Stimulated activated naive CD8-positive, alpha-beta T cell treated with anti-CD3 and anti-CD28 coated beads, Interleukin-15, Interleukin-2, amounts not matched to agents 100 ng/mL and 50 ng/mL, for 24 hours (primary cell): ENCODE data around the gene ARL13A.
"Not testable (repeated sequence)": the region's sequence is repeated elsewhere in the genome, so short reads cannot be mapped to it uniquely, and the experiment has no call there.

Experiments
- H3K27ac Mint-ChIP-seq: one replicate; pipeline ENCODE4 v1.8.0; 2021; ENCODE audit warnings: mild to moderate bottlenecking, mixed read lengths
- H3K27me3 Mint-ChIP-seq: one replicate; pipeline ENCODE4 v1.8.0; 2021; ENCODE audit warnings: mixed read lengths
- H3K36me3 Mint-ChIP-seq: one replicate; pipeline ENCODE4 v1.8.0; 2021; ENCODE audit warnings: low read depth, mixed read lengths
- H3K4me1 Mint-ChIP-seq: one replicate; pipeline ENCODE4 v1.8.0; 2021; ENCODE audit warnings: low read depth, mixed read lengths
- H3K4me3 Mint-ChIP-seq: one replicate; pipeline ENCODE4 v1.8.0; 2021; ENCODE audit warnings: mild to moderate bottlenecking, mixed read lengths
- H3K9me3 Mint-ChIP-seq: one replicate; pipeline ENCODE4 v1.8.0; 2021; ENCODE audit warnings: mixed read lengths

Gene ARL13A

GRCh38 chrX:100975212-100975611 is 5.7 kb downstream of the ARL13A start:
- Mint-ChIP-seq H3K9me3 (no peaks in the 10 kb centered on the region), H3K36me3 (peaks cover 4% of the 10 kb centered on the region), H3K27ac (peak overlapping the region; percentile 15), H3K4me1 (no peaks in the 10 kb centered on the region), H3K27me3 (no peaks in the 10 kb centered on the region), H3K4me3 (no peak overlapping the region)

- Mint-ChIP-seq H3K4me1 (no peaks in the 10 kb centered on the region), H3K27me3 (no peaks in the 10 kb centered on the region), H3K4me3 (no peak overlapping the region), H3K27ac (no peak overlapping the region), H3K36me3 (peaks cover 4% of the 10 kb centered on the region), H3K9me3 (no peaks in the 10 kb centered on the region)
Observed at GRCh38 chrX:100976211-100976610, 6.7 kb downstream of the ARL13A start.

DNA sequence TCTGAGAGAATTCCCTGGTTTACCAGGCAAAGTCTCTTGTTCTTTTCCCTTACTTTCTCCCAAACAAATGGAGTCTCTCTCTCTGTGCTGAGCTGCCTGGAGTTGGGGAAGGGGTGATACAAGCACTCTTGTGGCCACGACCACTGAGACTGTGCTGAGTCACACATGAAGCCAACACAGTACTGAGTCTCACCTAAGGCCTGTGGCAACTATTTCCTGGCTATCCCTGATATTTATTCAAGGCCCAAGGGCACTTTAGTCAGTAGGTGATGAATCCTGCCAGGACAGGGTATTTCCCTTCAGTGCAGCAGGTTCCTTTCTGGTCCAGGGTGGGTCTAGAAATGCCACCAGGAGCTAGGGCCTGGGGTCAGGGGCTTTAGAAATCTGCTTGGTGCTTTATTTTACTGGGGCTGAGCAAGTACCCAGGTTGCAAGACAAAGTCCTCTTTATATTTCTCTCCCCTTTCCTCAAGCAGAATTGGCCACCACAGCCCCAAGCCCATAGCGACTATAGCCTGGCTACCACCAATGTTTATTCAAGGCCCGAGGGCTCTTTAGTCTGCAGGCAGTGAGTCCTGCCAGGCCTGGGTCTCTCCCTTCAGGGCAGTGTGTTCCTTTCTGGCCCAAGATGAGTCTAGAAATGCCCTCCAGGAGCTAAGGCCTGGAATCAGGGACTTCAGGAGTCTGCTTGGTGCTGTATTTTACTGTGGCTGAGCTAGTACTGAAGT is 10.5 kb downstream of the ARL13A start:
- no peaks in the 10 kb centered on the region for H3K27me3 Mint-ChIP-seq
- H3K27ac Mint-ChIP-seq = no peak overlapping the region
- H3K36me3 Mint-ChIP-seq = peaks cover 4% of the 10 kb centered on the region
- no peaks in the 10 kb centered on the region for H3K9me3 Mint-ChIP-seq
- no peak overlapping the region for H3K4me3 Mint-ChIP-seq
- no peaks in the 10 kb centered on the region for H3K4me1 Mint-ChIP-seq

DNA sequence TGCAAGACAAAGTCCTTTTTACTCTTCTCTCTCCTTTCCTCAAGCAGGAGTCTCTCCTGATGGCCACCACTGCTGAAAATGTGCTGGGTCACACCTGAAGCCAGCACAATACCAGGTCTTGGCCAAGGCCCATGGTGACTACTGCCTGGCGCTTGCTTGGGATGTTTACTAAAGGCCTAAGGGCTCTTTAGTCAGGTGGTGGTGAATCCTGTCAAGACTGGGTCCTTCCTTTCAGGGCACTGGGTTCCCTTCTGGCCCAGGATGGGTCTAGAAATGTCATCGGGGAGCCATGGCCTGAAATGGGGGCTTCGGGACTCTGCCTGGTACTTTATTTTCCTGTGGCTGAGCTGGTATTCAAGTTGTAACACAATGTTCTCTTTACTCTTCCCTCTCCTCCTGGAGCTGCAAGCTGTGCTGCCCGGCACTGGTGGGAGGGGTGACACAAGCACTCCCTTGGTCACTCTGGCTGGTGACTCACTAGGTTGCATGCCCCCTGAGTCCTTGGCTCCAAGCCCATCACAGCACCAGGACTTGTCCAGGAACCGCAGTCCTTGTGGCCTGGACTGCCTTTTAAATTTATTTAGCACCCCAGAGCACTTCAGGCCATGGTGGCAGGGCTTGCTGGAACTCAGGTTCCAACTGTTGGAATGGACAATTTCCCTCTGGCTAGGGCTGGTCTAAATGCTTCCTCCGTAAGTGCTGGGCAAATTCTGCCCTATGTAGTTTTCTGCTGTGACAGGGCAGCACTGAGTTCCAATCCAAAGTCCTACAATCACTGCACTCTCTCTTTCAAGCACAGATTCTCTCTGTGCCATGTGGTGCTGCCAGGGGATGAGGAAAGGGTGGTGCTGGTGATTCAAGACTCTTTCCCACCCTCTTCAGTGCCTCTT is 11.3 kb downstream of the ARL13A start:
- no peak overlapping the region for H3K4me3 Mint-ChIP-seq
- peaks cover 4% of the 10 kb centered on the region for H3K36me3 Mint-ChIP-seq
- no peak overlapping the region for H3K27ac Mint-ChIP-seq
- H3K27me3 Mint-ChIP-seq = no peaks in the 10 kb centered on the region
- H3K4me1 Mint-ChIP-seq = no peaks in the 10 kb centered on the region
- H3K9me3 Mint-ChIP-seq = no peaks in the 10 kb centered on the region

- H3K27ac Mint-ChIP-seq, H3K4me3 Mint-ChIP-seq, H3K36me3 Mint-ChIP-seq, H3K9me3 Mint-ChIP-seq, H3K27me3 Mint-ChIP-seq, H3K4me1 Mint-ChIP-seq: not testable (repeated sequence)
Observed at GRCh38 chrX:100981498-100981845, 12.0 kb downstream of the ARL13A start.

GRCh38 chrX:100984818-100985217 is 15.3 kb downstream of the ARL13A start:
- Mint-ChIP-seq H3K4me1 (no peaks in the 10 kb centered on the region), H3K4me3 (no peak overlapping the region), H3K36me3 (peaks cover 3% of the 10 kb centered on the region), H3K9me3 (no peaks in the 10 kb centered on the region), H3K27me3 (no peaks in the 10 kb centered on the region), H3K27ac (no peak overlapping the region)

- H3K27me3 Mint-ChIP-seq = no peaks in the 10 kb centered on the region
- H3K4me3 Mint-ChIP-seq = no peak overlapping the region
- H3K9me3 Mint-ChIP-seq = no peaks in the 10 kb centered on the region
- peaks cover 12% of the 10 kb centered on the region for H3K4me1 Mint-ChIP-seq
- no peak overlapping the region for H3K27ac Mint-ChIP-seq
- peaks cover 5% of the 10 kb centered on the region for H3K36me3 Mint-ChIP-seq
Observed at GRCh38 chrX:100990139-100990538, 20.6 kb downstream of the ARL13A start.

DNA sequence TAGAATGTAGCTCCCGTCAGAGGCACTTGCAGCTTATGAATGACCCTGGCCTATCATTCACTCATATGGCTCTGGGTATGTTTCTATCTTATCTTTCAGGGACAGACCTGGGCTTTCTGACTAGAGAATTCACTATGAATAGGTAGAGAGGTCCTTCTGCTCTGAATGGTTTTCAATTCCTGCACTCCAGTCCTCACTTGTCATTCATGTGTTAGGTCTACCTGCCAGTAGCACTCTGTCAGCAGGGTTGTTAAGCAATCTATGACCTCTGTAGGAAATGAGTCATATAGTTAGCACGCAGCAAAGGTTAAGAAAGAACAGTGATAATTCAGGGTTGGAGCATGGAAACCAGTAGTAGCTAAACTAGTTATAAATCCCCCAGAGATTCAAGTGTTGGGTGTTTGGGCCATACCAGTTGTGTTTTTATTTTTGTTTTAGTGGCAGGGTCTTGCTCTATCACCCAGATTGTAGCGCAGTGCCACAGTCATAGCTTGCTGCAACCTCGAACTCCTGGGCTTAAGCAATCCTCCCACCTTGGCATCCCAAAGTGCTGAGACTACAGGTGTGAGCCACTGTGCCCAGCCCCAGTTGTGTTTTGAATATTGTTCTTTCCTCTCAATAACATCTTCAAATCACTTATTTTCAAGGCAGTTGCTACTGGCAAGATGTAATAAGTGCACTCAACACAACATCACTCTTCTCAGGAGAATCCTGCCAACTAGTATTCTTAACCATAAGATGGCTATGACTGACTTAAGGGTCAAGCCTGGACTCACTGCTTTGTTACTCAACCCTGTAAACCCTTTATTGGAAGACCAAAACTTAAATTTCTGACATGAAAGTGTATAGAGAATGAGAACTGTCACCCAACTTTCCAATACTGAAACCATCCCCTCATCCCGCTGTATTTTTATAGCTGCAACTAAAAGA is 25.1 kb downstream of the ARL13A start:
- H3K27ac Mint-ChIP-seq = peak overlapping the region; percentile 63

GRCh38 chrX:100995469-100995868 is 26.0 kb downstream of the ARL13A start:
- no peaks in the 10 kb centered on the region for H3K27me3 Mint-ChIP-seq
- H3K36me3 Mint-ChIP-seq = no peaks in the 10 kb centered on the region
- peaks cover 21% of the 10 kb centered on the region for H3K4me1 Mint-ChIP-seq
- H3K27ac Mint-ChIP-seq = peak overlapping the region; percentile 63
- H3K9me3 Mint-ChIP-seq = no peaks in the 10 kb centered on the region
- no peak overlapping the region for H3K4me3 Mint-ChIP-seq

More for the DNA sequence above, 25.1 kb downstream of the ARL13A start:
- Mint-ChIP-seq H3K27me3 (no peaks in the 10 kb centered on the region), H3K4me3 (no peak overlapping the region), H3K9me3 (no peaks in the 10 kb centered on the region), H3K4me1 (peaks cover 21% of the 10 kb centered on the region), H3K36me3 (peaks cover 3% of the 10 kb centered on the region)

GRCh38 chrX:100999451-100999850 is 29.9 kb downstream of the ARL13A start:
- Mint-ChIP-seq H3K36me3 (no peaks in the 10 kb centered on the region), H3K27me3 (no peaks in the 10 kb centered on the region), H3K27ac (no peak overlapping the region), H3K4me3 (no peak overlapping the region), H3K4me1 (peaks cover 16% of the 10 kb centered on the region), H3K9me3 (no peaks in the 10 kb centered on the region)

- Mint-ChIP-seq H3K27ac (no peak overlapping the region), H3K9me3 (no peaks in the 10 kb centered on the region), H3K4me1 (no peaks in the 10 kb centered on the region), H3K36me3 (peaks cover 18% of the 10 kb centered on the region), H3K27me3 (no peaks in the 10 kb centered on the region), H3K4me3 (no peak overlapping the region)
Observed at GRCh38 chrX:101009090-101009489, 39.6 kb downstream of the ARL13A start.

- H3K4me3 Mint-ChIP-seq, H3K4me1 Mint-ChIP-seq, H3K27ac Mint-ChIP-seq, H3K27me3 Mint-ChIP-seq, H3K9me3 Mint-ChIP-seq: not testable (repeated sequence)
- H3K36me3 Mint-ChIP-seq = peaks cover 14% of the 10 kb centered on the region
Observed at GRCh38 chrX:101012031-101012430, 42.5 kb downstream of the ARL13A start.

DNA sequence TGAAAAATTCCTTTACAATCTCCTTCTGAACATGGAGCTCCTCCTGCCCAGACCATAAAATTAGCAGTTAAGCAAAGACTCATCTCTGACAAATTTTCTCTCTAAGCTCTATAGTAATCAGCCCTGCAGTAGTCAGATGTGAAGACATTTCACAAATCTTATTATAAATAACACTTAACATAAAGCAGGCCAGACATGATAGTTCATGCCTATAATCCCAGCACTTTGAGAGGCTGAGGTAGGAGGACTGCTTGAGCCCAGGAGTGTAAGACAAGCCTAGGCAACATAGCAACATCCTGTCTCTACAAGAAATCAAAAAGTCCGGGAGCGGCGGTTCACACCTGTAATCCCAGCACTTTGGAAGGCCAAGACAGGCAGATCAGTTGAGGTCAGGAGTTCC is 52.5 kb downstream of the ARL13A start:
- H3K4me1 Mint-ChIP-seq = peaks cover 4% of the 10 kb centered on the region
- no peak overlapping the region for H3K4me3 Mint-ChIP-seq
- peaks cover 39% of the 10 kb centered on the region for H3K36me3 Mint-ChIP-seq
- H3K9me3 Mint-ChIP-seq = no peaks in the 10 kb centered on the region
- no peak overlapping the region for H3K27ac Mint-ChIP-seq
- no peaks in the 10 kb centered on the region for H3K27me3 Mint-ChIP-seq

GRCh38 chrX:101025126-101025525 is 55.6 kb downstream of the ARL13A start:
- Mint-ChIP-seq H3K4me1 (peaks cover 4% of the 10 kb centered on the region), H3K9me3 (no peaks in the 10 kb centered on the region), H3K27ac (no peak overlapping the region), H3K36me3 (peaks cover 47% of the 10 kb centered on the region), H3K27me3 (no peaks in the 10 kb centered on the region), H3K4me3 (no peak overlapping the region)

- no peak overlapping the region for H3K27ac Mint-ChIP-seq
- peaks cover 4% of the 10 kb centered on the region for H3K4me1 Mint-ChIP-seq
- no peaks in the 10 kb centered on the region for H3K9me3 Mint-ChIP-seq
- no peaks in the 10 kb centered on the region for H3K27me3 Mint-ChIP-seq
- peaks cover 40% of the 10 kb centered on the region for H3K36me3 Mint-ChIP-seq
- no peak overlapping the region for H3K4me3 Mint-ChIP-seq
Observed at GRCh38 chrX:101028562-101028961, 59.1 kb downstream of the ARL13A start.
